ENCODE measurements around the gene MRPL24. TPM values are rescaled to one million over a fixed set of nuclear protein-coding genes. Genes with fewer than 3 reads are reported as not detected.

The MRPL24 gene
- total RNA-seq: 100 to 1,000 TPM in 4 of 8 experiments, 10 to 100 TPM in 4; 81.4 to 166 (median 101) TPM

GRCh38 chr1:156740741-156741480, at the start of gene MRPL24:
TSS of gene MRPL24 (minus strand) at chr1:156741088. CDS start at chr1:156738704, 2,384 bp downstream.
- WGBS, 10 experiments: 0 to 4% (median 0%) methylated on average over 1 to 26 of the region's 38 CpGs; no CpG with 5 or more reads in 2 of the 10 experiments
- peak within 1 kb of the TSS; percentile 58 to 80 (median 65) for H3K4me3 ChIP-seq
- H3K27ac ChIP-seq: peak within 1 kb of the TSS; percentile 82 to 91
- H3K4me1 ChIP-seq (replicated peaks in 1 of 2): peaks cover 17 to 18% of the 10 kb centered on the region in 2 donors
- ATAC-seq (replicated peaks in 6 of 8): peak; percentile 93 to 95 (median 94)
- in situ Hi-C loops (cut with MboI; ENCODE audit: low pct_unique_long_range_greater_than_20kb in 2 of 9, low sequenced_read_pairs in 9 of 9, unreplicated experiment in 9 of 9): no loop called here

DNA sequence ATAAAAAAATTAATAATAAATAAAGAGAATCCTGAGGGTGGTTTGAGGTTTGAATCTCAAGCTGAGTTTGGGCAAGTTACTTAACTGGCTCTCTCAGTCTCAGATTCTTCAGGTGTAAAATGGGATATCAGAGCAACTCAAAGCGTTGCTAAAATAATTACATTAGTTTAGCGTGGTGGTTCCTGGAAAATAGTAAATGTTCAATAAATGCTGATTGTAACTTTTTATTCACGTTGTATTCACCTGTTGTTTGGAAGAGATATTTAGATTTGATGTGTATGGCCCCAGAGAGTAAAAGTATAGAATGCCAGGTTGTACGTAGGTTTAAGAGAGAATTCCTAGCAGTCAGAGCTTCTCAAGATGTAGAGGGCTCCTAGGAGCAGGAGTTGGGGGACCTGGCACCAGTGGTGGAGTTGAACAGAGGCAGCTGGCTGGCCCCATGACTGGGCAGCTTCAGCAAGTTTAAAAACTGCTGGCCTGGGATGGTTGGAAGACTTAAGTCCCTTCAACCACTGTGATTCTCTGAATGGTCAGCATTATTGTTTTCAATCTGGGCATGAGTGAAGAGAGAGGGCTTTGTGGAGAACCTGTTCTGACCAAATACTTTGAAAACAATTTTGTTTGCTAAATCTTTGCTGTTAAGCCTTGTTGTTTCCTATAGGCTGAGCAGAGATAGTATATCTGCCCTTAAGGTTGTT, 48.9 kb upstream of the MRPL24 start:
- no peaks in the 10 kb centered on the region for H3K4me1 ChIP-seq (replicated peaks in 1 of 2)
- ATAC-seq (replicated peaks in 6 of 8): no peak
- no peak overlapping the region for H3K27ac ChIP-seq
- in situ Hi-C loops (cut with MboI; ENCODE audit: low pct_unique_long_range_greater_than_20kb in 2 of 9, low sequenced_read_pairs in 9 of 9, unreplicated experiment in 9 of 9): no loop called here
- 83 to 100% (median 96%) methylated on average over 3 to 4 of the region's 4 CpGs; no CpG with 5 or more reads in 1 of the 10 experiments for WGBS, 10 experiments
- no peak overlapping the region for H3K4me3 ChIP-seq

- no peak for ATAC-seq (replicated peaks in 6 of 8)
- in situ Hi-C loops (cut with MboI; ENCODE audit: low pct_unique_long_range_greater_than_20kb in 2 of 9, low sequenced_read_pairs in 9 of 9, unreplicated experiment in 9 of 9): no loop called here
- H3K27ac ChIP-seq: no peak overlapping the region
- WGBS, 10 experiments: 25 to 100% (median 98%) methylated on average over 1 to 2 of the region's 2 CpGs
- H3K4me3 ChIP-seq: no peak overlapping the region
- H3K4me1 ChIP-seq (replicated peaks in 1 of 2): no peaks in the 10 kb centered on the region
Observed at GRCh38 chr1:156788136-156788535, 47.2 kb upstream of the MRPL24 start.

GRCh38 chr1:156786640-156787039, 45.8 kb upstream of the MRPL24 start:
- in situ Hi-C loops (cut with MboI; ENCODE audit: low pct_unique_long_range_greater_than_20kb in 2 of 9, low sequenced_read_pairs in 9 of 9, unreplicated experiment in 9 of 9): no loop called here
- H3K4me1 ChIP-seq (replicated peaks in 1 of 2): no peaks in the 10 kb centered on the region
- no peak overlapping the region for H3K4me3 ChIP-seq
- H3K27ac ChIP-seq: no peak overlapping the region
- WGBS, 10 experiments: 90 to 100% (median 97%) methylated on average over 2 to 9 of the region's 10 CpGs; no CpG with 5 or more reads in 3 of the 10 experiments
- no peak for ATAC-seq (replicated peaks in 6 of 8)

DNA sequence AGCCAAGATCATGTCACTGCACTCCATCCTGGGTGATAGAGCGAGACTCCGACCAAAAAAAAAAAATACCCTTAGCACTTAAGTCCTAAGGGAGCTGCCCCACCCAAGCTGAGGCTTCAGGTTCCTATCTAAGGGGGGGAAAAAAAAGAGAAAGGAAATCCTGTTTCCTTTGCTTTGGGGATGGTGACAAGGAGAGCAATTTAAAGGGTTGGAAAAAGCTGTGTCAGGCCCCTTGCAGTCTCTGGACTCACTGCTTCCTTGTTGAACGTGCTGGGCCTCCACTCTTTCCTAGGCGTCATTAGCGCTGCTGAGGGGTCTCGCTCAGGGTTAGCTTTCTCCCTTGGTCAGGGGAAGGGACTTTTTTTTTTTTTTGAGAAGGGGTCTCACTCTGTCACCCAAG, 44.6 kb upstream of the MRPL24 start:
- H3K27ac ChIP-seq: no peak overlapping the region
- no peak overlapping the region for H3K4me3 ChIP-seq
- 63 to 100% (median 98%) methylated on average over 2 to 6 of the region's 6 CpGs; no CpG with 5 or more reads in 4 of the 10 experiments for WGBS, 10 experiments
- ATAC-seq (replicated peaks in 6 of 8): no peak
- no peaks in the 10 kb centered on the region for H3K4me1 ChIP-seq (replicated peaks in 1 of 2)
- in situ Hi-C loops (cut with MboI; ENCODE audit: low pct_unique_long_range_greater_than_20kb in 2 of 9, low sequenced_read_pairs in 9 of 9, unreplicated experiment in 9 of 9): no loop called here

DNA sequence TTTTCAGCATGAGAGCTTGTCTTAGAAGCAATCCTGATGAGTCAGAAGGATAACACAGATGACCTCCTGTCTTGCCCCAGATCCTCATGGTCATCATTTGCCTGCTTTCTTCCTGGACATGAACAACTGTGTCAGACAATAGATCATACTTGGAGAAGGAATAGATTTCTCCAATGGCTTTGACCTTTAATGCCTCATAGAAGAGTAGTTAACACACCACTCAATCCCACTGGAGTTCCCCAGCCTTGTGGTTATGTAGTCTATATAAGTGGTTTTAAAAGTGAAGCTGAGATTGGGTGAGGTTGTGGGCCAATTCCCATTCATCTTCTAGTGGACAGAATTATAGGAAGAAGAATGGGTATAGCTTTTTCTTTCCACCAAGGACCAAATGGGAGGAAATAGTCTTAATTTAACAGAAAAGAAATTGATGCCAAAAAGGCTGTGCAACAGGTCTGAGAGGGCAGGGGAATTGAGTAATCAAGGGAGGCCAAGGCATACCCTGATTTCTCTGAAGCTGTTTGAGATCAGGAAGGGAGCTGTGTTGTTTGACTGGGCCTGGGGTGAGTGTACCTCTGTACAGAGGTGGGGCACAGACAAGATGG, 40.8 kb upstream of the MRPL24 start:
- Histone ChIP-seq H3K4me1 (replicated peaks in 1 of 2) (no peaks in the 10 kb centered on the region), H3K27ac (no peak overlapping the region), H3K4me3 (no peak overlapping the region)
- ATAC-seq (replicated peaks in 6 of 8): peak in 1 of 8 experiments; percentile 37
- in situ Hi-C loops (cut with MboI; ENCODE audit: low pct_unique_long_range_greater_than_20kb in 2 of 9, low sequenced_read_pairs in 9 of 9, unreplicated experiment in 9 of 9): no loop called here

GRCh38 chr1:156777573-156777972, 36.7 kb upstream of the MRPL24 start:
- in situ Hi-C loops (cut with MboI; ENCODE audit: low pct_unique_long_range_greater_than_20kb in 2 of 9, low sequenced_read_pairs in 9 of 9, unreplicated experiment in 9 of 9): no loop called here
- no peak overlapping the region for H3K4me3 ChIP-seq
- 75 to 100% (median 100%) methylated on average over 1 of the region's 1 CpG; no CpG with 5 or more reads in 1 of the 10 experiments for WGBS, 10 experiments
- no peak overlapping the region for H3K27ac ChIP-seq
- ATAC-seq (replicated peaks in 6 of 8): no peak
- H3K4me1 ChIP-seq (replicated peaks in 1 of 2): peaks cover 3% of the 10 kb centered on the region in 2 donors

- Histone ChIP-seq H3K4me3 (no peak overlapping the region), H3K4me1 (replicated peaks in 1 of 2) (peaks cover 6% of the 10 kb centered on the region in 2 donors), H3K27ac (no peak overlapping the region)
- in situ Hi-C loops (cut with MboI; ENCODE audit: low pct_unique_long_range_greater_than_20kb in 2 of 9, low sequenced_read_pairs in 9 of 9, unreplicated experiment in 9 of 9): no loop called here
- peak in 2 of 8 experiments; percentile 12 to 14 for ATAC-seq (replicated peaks in 6 of 8)
- 34 to 86% (median 82%) methylated on average over 2 to 4 of the region's 4 CpGs; no CpG with 5 or more reads in 1 of the 10 experiments for WGBS, 10 experiments
Observed at GRCh38 chr1:156776942-156777341, 36.1 kb upstream of the MRPL24 start.

GRCh38 chr1:156775799-156776198, 34.9 kb upstream of the MRPL24 start:
- Histone ChIP-seq H3K4me3 (no peak overlapping the region), H3K4me1 (replicated peaks in 1 of 2) (peaks cover 6% of the 10 kb centered on the region in 2 donors), H3K27ac (no peak overlapping the region)
- in situ Hi-C loops (cut with MboI; ENCODE audit: low pct_unique_long_range_greater_than_20kb in 2 of 9, low sequenced_read_pairs in 9 of 9, unreplicated experiment in 9 of 9): no loop called here
- 50 to 100% (median 90%) methylated on average over 1 to 5 of the region's 5 CpGs; no CpG with 5 or more reads in 3 of the 10 experiments for WGBS, 10 experiments
- ATAC-seq (replicated peaks in 6 of 8): no peak

DNA sequence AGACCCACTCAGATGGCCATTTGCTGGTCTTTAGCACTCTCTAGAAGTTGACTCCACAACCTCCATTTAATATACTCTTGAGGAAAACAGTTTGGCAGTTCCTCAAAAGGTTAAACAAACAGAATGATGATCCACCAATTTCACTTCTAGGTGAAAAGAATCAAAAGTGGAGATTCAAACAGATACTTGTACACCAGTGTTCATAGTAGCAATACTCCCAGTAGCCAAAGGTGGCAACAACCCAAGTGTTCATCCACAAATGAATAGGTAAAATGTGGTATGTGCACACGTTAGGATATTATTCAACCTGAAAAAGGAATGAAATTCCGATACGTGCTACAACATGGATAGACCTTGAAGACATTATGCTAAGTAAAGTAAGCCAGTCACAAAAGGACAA, 32.7 kb upstream of the MRPL24 start:
- in situ Hi-C loops (cut with MboI; ENCODE audit: low pct_unique_long_range_greater_than_20kb in 2 of 9, low sequenced_read_pairs in 9 of 9, unreplicated experiment in 9 of 9): no loop called here
- 65 to 100% (median 95%) methylated on average over 1 to 3 of the region's 3 CpGs for WGBS, 10 experiments
- ATAC-seq (replicated peaks in 6 of 8): no peak
- Histone ChIP-seq H3K27ac (no peak overlapping the region), H3K4me1 (replicated peaks in 1 of 2) (peaks cover 14 to 20% of the 10 kb centered on the region in 2 donors), H3K4me3 (no peak overlapping the region)

GRCh38 chr1:156772728-156773497, 32.0 kb upstream of the MRPL24 start:
- WGBS, 10 experiments: 30 to 97% (median 81%) methylated on average over 2 to 9 of the region's 9 CpGs
- no peak for ATAC-seq (replicated peaks in 6 of 8)
- in situ Hi-C loops (cut with MboI; ENCODE audit: low pct_unique_long_range_greater_than_20kb in 2 of 9, low sequenced_read_pairs in 9 of 9, unreplicated experiment in 9 of 9): no loop called here
- Histone ChIP-seq H3K27ac (no peak overlapping the region), H3K4me3 (no peak overlapping the region), H3K4me1 (replicated peaks in 1 of 2) (peaks cover 14 to 20% of the 10 kb centered on the region in 2 donors)

DNA sequence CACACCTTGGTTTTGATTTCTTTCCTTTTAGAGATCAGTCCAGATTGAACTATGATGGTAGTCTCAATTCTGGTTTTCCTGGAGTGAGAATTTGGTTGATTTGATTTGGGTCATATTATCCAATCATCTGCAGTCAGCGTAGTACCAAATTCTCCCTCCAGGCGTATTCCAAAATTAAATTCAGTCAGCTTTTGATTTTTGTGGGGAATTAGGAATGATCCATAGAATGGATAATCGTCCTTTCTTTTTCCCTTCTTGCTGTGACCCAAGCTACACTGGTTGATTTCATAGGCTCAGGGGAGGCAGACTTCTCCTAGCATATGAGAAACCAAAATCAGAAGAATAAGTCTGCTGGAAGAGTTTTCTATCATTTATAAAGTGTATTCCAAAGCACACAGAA, 31.3 kb upstream of the MRPL24 start:
- ATAC-seq (replicated peaks in 6 of 8): no peak
- in situ Hi-C loops (cut with MboI; ENCODE audit: low pct_unique_long_range_greater_than_20kb in 2 of 9, low sequenced_read_pairs in 9 of 9, unreplicated experiment in 9 of 9): no loop called here
- H3K4me3 ChIP-seq: no peak overlapping the region
- H3K27ac ChIP-seq: no peak overlapping the region
- peaks cover 14 to 20% of the 10 kb centered on the region in 2 donors for H3K4me1 ChIP-seq (replicated peaks in 1 of 2)
- WGBS, 10 experiments: 33 to 100% (median 91%) methylated on average over 1 to 3 of the region's 3 CpGs; no CpG with 5 or more reads in 1 of the 10 experiments
